HG03064 (cell line): Measurements from ENCODE around the gene TMPRSS9.

Source experiments
- ATAC-seq: cut with Tn5 transposase; IDR thresholded peaks from one replicate; pipeline ENCODE4 v1.9.1; 2021; ENCODE audit warnings: low read depth; ENCODE audit not compliant: unreplicated experiment

Gene TMPRSS9

GRCh38 chr19:2358548-2359173 lies 1.4 kb upstream of the TMPRSS9 start:
- no peak for ATAC-seq

- ATAC-seq = no peak
Observed at GRCh38 chr19:2360833-2361232, 768 bp downstream of the TMPRSS9 start.

- no peak for ATAC-seq
Observed at GRCh38 chr19:2361246-2362045, 1.4 kb downstream of the TMPRSS9 start.

GRCh38 chr19:2362046-2362969 lies 2.2 kb downstream of the TMPRSS9 start:
- ATAC-seq = no peak

GRCh38 chr19:2362970-2363300 lies 2.9 kb downstream of the TMPRSS9 start:
- ATAC-seq = no peak

GRCh38 chr19:2363419-2363818 lies 3.4 kb downstream of the TMPRSS9 start:
- ATAC-seq = no peak

- no peak for ATAC-seq
Observed at GRCh38 chr19:2365201-2365970, 5.3 kb downstream of the TMPRSS9 start.

GRCh38 chr19:2371656-2372055 lies 11.6 kb downstream of the TMPRSS9 start:
- no peak for ATAC-seq

GRCh38 chr19:2372076-2372612 lies 12.1 kb downstream of the TMPRSS9 start:
- ATAC-seq = no peak

- no peak for ATAC-seq
Observed at GRCh38 chr19:2374808-2375207, 14.7 kb downstream of the TMPRSS9 start.

GRCh38 chr19:2375353-2376121 lies 15.5 kb downstream of the TMPRSS9 start:
- ATAC-seq = no peak

- no peak for ATAC-seq
Observed at GRCh38 chr19:2376784-2377519, 16.9 kb downstream of the TMPRSS9 start.

GRCh38 chr19:2380567-2380966 lies 20.5 kb downstream of the TMPRSS9 start:
- no peak for ATAC-seq

GRCh38 chr19:2381148-2381820 lies 21.2 kb downstream of the TMPRSS9 start:
- no peak for ATAC-seq

- ATAC-seq = no peak
Observed at GRCh38 chr19:2382530-2383222, 22.6 kb downstream of the TMPRSS9 start.

GRCh38 chr19:2385053-2385721 lies 25.1 kb downstream of the TMPRSS9 start:
- ATAC-seq = no peak
